HG02973 (cell line): Measurements from ENCODE around the gene RASA3.
A peak's percentile ranks its signal among the peaks of the same experiment; 100 is the strongest.
"Not testable (repeated sequence)": the region's sequence is repeated elsewhere in the genome, so short reads cannot be mapped to it uniquely, and the experiment has no call there.

Source experiments
- ATAC-seq: cut with Tn5 transposase; IDR thresholded peaks from one replicate; pipeline ENCODE4 v1.9.1; 2021; ENCODE audit warnings: moderate library complexity; ENCODE audit not compliant: unreplicated experiment

The RASA3 gene

GRCh38 chr13:114132419-114133121 is at the start of gene RASA3:
Gene RASA3 (minus strand): TSS chr13:114132623. CDS start chr13:114132489, 134 bp downstream.
- peak; percentile 62 for ATAC-seq

- ATAC-seq, result no peak
These were observed 46.8 kb upstream of the RASA3 start, which contains the start of gene CFAP97D2 for GRCh38 chr13:114179087-114179658. Gene CFAP97D2 (plus strand): TSS chr13:114179257. CDS start chr13:114179331, 74 bp downstream.

DNA sequence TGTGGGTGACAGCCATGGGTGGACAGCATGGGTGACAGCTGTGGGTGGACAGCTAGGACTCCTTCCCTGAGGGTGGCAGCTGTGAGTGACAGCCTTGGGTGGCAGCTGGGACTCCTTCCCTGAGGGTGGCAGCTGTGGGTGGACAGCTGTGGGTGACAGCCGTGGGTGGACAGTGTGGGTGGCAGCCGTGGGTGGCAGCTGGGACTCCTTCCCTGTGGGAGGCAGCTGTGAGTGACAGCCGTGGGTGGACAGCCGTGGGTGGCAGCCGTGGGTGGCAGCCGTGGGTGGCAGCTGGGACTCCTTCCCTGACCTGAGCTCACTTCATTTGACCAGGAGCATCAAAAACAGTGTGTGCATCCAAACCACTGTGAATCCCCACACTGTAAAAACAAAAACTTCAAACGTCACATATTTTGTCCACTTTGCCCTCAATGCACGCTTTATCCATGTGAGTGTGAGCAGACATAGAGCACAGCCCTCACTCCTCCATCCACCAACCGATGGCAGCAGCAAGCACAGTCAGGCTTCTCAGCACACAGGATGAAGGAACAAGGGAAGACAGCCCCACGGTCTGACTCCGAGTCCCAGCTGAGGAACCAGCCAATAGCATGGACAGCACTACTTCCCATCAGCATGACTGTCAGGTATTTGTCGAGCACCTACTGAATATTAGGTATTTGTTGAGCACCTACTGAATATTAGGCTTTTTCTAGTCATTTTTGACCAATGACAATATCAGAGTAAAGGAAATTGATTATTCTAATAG is 45.0 kb upstream of the RASA3 start:
- no peak for ATAC-seq

DNA sequence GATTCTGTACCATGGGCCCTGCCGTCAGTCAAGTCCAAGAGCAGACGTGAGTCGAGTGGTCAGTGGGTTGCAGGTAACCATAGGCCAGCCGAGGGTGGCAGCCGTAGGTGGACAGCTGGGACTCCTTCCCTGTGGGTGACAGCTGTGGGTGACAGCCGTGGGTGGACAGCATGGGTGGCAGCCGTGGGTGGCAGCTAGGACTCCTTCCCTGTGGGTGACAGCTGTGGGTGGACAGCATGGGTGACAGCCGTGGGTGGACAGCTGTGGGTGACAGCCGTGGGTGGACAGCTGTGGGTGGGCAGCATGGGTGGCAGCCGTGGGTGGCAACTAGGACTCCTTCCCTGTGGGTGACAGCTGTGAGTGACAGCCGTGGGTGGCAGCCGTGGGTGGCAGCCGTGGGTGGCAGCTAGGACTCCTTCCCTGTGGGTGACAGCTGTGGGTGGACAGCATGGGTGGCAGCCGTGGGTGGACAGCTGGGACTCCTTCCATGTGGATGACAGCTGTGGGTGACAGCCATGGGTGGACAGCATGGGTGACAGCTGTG is 44.0 kb upstream of the RASA3 start:
- ATAC-seq, result not testable (repeated sequence)

DNA sequence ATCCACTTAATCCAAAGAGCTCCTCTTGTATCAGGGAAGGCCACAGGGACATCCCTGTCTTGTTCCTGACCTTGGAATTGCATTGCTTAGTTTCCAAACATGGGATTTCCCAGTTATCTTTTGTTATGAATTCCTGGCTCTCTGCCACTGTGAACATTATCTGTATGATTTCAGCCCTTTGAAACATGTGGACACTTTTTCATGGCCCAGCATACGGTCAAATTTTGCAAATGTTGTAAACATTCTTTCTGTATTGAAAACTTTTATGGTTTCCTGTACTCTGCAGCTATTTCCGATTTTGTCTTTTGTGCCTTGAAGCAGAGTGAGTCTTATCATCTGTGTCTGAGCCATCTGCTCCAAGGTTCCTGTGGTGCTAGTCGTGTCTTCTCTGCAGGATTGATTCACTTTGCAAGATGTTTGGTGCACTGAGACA is 42.1 kb upstream of the RASA3 start:
- no peak for ATAC-seq

GRCh38 chr13:114173745-114174144 is 41.3 kb upstream of the RASA3 start:
- ATAC-seq, result no peak

- ATAC-seq, result no peak
These were observed 40.8 kb upstream of the RASA3 start for GRCh38 chr13:114173272-114173671.

GRCh38 chr13:114167885-114168284 is 35.5 kb upstream of the RASA3 start:
- no peak for ATAC-seq

DNA sequence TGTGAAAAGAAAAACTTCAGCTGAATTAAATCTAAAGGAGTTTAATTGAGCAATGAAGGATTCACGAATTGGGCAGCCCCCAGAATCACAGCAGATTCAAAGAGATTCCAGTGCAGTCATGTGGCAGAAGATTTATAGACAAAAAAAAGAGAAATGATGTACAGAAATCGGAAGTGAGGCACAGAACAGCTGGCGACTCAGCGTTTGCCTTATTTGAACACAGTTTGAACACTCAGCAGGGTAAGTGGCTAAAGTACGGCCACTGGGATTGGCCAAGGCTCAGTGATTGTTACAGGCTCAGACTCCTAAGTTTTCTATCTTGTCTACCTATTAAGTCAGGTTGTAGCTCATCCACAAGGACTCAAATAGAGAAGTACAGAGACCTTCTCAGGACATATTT is 35.0 kb upstream of the RASA3 start:
- ATAC-seq, result no peak

DNA sequence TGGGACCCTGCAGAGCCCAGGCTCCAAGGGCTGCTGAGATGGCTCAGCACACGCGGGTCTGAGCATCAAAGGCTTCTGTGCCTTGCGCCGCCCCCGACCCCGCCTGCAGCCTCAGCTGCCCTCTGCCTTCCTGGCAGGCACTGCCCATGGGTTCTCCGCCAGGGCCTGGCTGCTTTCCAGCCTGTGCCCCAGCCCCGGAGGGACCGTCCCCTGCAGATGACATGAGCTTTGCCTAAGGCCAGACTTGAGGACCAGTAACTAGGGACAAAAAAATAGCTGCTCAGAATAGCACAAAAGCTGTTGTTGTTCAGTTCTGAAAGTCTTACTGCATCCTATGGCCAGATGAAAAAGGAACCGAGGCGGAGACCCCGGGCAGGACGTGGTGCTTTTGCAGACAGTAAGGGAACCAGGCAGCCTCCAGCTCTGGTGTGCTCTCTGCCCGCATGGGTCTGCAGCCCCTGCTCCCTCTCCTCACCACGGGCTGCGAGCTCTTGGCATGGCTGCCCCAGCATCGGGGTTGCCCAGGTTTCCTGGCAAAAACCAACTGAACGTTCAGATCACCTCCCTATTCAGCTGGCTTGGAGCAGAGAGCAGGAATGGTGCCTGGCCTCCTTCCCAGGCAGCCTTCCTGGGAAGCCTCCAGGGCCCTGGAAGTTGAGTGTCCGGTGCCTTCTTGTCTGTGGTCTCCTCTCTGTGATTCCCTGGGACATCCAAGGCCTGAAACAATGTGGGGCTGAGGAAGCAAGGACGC is 34.1 kb upstream of the RASA3 start:
- no peak for ATAC-seq

- ATAC-seq, result no peak
These were observed 32.4 kb upstream of the RASA3 start for GRCh38 chr13:114164681-114165429.

DNA sequence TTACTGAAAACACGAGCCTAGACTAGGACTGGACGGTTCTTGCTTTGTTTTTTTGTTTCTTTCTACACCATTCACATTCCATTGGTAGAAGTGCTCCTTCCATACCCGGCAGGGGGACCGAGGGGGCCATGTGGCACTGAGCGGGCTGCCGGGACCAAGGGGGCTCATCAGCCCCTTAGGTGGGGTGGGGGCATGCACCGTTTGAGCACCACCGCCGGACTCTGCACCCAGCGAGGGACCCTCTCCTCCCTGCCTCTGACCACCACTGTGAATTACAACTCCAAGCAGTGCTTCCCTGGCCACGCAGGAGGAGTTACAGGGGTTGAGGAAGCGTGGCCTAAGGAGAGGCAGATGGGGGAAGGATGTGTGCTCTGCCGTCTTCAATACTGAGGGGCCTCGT is 31.6 kb upstream of the RASA3 start:
- no peak for ATAC-seq

DNA sequence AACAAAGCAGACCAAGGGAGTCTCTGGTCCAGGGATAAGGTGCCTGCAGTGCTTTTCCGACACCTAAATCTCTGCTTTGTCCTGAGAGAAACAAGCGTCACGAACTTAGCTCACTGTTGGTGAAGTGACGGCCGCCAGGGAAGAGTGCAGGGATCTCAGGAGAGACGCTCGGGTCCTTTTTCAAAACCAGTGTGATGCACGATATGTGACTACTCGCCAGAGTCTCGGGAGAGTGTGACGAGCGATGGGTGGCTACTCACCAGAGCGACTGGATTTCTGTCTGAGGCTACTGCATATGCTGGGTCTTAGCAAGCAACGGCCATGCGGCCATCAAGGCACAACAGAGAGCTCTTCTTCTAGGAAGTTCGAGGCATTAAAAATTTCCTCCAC is 30.1 kb upstream of the RASA3 start:
- ATAC-seq, result no peak

DNA sequence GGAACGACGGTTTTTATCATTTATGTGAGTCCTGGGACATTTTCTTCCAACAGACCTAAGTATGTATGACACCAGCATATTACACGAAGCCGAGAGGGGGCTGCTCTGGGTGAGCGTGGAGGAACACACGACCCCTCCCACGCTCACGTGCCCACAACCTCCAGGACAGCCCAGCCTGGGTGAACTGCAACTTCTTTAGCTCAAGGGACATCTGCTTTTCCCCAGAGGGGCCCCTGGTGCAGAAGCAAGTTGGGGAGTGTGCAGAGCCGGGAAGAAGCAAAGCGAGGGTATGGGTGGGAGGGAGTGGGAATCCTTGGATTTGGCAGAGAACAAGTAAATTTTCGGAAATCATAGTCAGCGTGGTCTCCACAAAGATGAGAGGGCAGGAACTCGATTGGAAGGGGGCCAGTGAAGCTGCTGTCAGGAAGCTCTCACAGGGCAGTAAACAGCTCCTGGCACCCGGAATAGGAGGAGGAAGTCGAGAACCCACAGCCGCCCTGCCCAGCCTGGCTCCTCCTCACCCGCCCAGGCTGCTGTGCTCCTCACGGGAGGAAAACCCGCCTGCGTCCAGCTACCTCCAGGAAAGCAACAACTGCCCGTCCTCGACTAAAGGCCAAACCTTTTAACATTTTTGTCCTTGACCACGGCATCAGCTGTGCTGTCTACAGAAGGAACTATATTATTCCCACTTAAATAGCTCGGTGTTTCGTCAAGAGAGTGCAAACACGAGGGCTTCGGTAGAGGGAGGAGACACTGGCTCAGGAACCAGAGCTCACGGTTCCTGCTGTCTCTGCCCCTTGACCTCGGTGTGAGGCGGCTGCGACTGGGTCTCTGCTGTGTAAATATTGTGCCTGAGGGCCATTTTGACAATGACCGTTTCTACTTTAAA is 29.5 kb upstream of the RASA3 start:
- no peak for ATAC-seq

- no peak for ATAC-seq
These were observed 28.7 kb upstream of the RASA3 start for GRCh38 chr13:114161028-114161556.

DNA sequence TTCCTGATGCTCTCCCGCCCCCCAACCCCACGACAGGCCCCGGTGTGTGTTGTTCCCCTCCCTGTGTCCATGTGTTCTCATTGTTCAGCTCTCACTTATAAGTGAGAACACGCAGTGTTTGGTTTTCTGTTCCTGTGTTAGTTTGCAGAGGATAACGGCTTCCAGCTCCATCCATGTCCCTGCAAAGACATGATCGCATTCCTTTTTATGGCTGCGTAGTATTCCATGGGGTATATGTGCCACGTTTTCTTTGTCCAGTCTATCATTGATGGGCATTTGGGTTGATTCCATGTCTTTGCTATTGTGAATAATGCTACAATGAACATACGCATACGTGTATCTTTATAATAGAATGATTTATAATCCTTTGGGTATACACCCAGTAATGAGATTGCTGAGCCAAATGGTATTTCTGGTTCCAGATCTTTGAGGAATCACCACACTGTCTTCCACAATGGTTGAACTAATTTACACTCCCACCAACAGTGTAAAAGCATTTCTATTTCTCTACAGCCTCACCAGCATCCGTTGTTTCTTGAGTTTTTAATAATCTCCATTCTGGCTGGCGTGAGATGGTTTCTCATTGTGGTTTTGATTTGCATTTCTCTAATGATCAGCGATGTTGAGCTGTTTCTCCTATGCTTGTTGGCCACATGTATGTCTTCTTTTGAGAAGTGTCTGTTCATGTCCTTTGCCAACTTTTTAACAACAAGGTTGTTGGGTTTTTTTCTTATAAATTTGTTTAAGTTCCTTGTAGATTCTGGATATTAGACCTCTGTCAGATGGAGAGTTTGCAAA is 26.6 kb upstream of the RASA3 start:
- ATAC-seq, result not testable (repeated sequence)

GRCh38 chr13:114157869-114158495 is 25.6 kb upstream of the RASA3 start:
- ATAC-seq, result no peak
